Measurements from ENCODE around the gene CALCR. TPM values are rescaled to one million over a fixed set of nuclear protein-coding genes. Genes with fewer than 3 reads are reported as not detected.

CALCR gene
- polyA plus RNA-seq, 2 of the 4 experiments (the other 2 are of a cell fraction), result 0.06 TPM; not detected in 1

GRCh38 chr7:93544691-93545090 is 29.8 kb downstream of the CALCR start:
- FAIRE-seq (no peak), ATAC-seq (no peak), DNase-seq (ENCODE audit: low read depth in 1 of 2, low spot score in 1 of 2) (no peak)
- POLR2A ChIA-PET, result no interaction called here
- 46% methylated on average over 2 of the region's 2 CpGs for WGBS (ENCODE audit: missing lambda C conversion rate)
- Histone ChIP-seq H3K4me1 (no peaks in the 10 kb centered on the region), H3K27ac (no peak overlapping the region), H3K4me3 (no peak overlapping the region), H3K9me3 (no peaks in the 10 kb centered on the region), H3K4me2 (no peak overlapping the region)
- no peak for TF ChIP-seq POLR2AphosphoS2 (conservative IDR thresholded peaks at IDR 0.05; ENCODE audit: low read length)
- no peak for TF ChIP-seq E2F6 (IDR thresholded peaks at IDR 0.05; ENCODE audit: borderline replicate concordance, low read depth)
- TF ChIP-seq KDM1A (IDR thresholded peaks at IDR 0.05; ENCODE audit: low read depth), result no peak
- TF ChIP-seq ATOH8 (CRISPR knock-in tag; IDR thresholded peaks at IDR 0.05; ENCODE audit: low read depth), result no peak
- no peak for TF ChIP-seq CTCF (IDR thresholded peaks at IDR 0.05)
- no peak for TF ChIP-seq BHLHE40 (IDR thresholded peaks at IDR 0.05; ENCODE audit: low read depth, low read length)
- TF ChIP-seq MAZ (IDR thresholded peaks at IDR 0.05; ENCODE audit: borderline replicate concordance, low read depth, low read length), result no peak
- CTCF ChIA-PET, result no interaction called here

- CTCF ChIA-PET, result no interaction called here
- H3K4me3 ChIP-seq, result no peak overlapping the region
- TF ChIP-seq FOSB (CRISPR knock-in tag; IDR thresholded peaks at IDR 0.05) (no peak), NPAS2 (CRISPR knock-in tag; IDR thresholded peaks at IDR 0.05; ENCODE audit: borderline replicate concordance) (no peak), BHLHE40 (IDR thresholded peaks at IDR 0.05; ENCODE audit: low read depth, low read length) (no peak), ZSCAN20 (CRISPR knock-in tag; IDR thresholded peaks at IDR 0.05) (no peak)
Observed at GRCh38 chr7:93538061-93538460, 36.5 kb downstream of the CALCR start.

GRCh38 chr7:93535616-93536015 is 38.9 kb downstream of the CALCR start:
- ChIA-PET CTCF (interaction anchor here (2.0 kb wide), 1 partner anchor 16 kb away, joined by 6 read pairs; no protein-coding TSS in a partner anchor), POLR2A (no interaction called here)
- FAIRE-seq, result no peak
- DNase-seq (ENCODE audit: low read depth in 1 of 2, low spot score in 1 of 2), result no peak
- ATAC-seq, result no peak
- Histone ChIP-seq H3K27ac (no peak overlapping the region), H3K4me3 (no peak overlapping the region), H3K4me2 (no peak overlapping the region), H3K9me3 (no peaks in the 10 kb centered on the region), H3K4me1 (no peaks in the 10 kb centered on the region)
- TF ChIP-seq EHMT2 (IDR thresholded peaks at IDR 0.05; ENCODE audit: low read depth), result no peak
- TF ChIP-seq REST (IDR thresholded peaks at IDR 0.05), result no peak
- no peak for TF ChIP-seq ATOH8 (CRISPR knock-in tag; IDR thresholded peaks at IDR 0.05; ENCODE audit: low read depth)
- peak; percentile 55 for TF ChIP-seq MAFK (IDR thresholded peaks at IDR 0.05; ENCODE audit: partially characterized antibody)
- TF ChIP-seq MAX (IDR thresholded peaks at IDR 0.05), result no peak
- TF ChIP-seq HEYL (CRISPR knock-in tag; IDR thresholded peaks at IDR 0.05), result no peak

More at GRCh38 chr7:93538061-93538460, 36.5 kb downstream of the CALCR start:
- 14% methylated on average over 1 of the region's 1 CpG for WGBS (ENCODE audit: missing lambda C conversion rate)
- ATAC-seq (no peak), DNase-seq (ENCODE audit: low read depth in 1 of 2, low spot score in 1 of 2) (no peak), FAIRE-seq (no peak)
- H3K4me1 ChIP-seq, result no peaks in the 10 kb centered on the region
- H3K4me2 ChIP-seq, result no peak overlapping the region
- POLR2A ChIA-PET, result no interaction called here
- H3K27ac ChIP-seq, result no peak overlapping the region
- H3K9me3 ChIP-seq, result no peaks in the 10 kb centered on the region
